ENCODE measurements around the gene HSD3B1.

HSD3B1 gene

DNA sequence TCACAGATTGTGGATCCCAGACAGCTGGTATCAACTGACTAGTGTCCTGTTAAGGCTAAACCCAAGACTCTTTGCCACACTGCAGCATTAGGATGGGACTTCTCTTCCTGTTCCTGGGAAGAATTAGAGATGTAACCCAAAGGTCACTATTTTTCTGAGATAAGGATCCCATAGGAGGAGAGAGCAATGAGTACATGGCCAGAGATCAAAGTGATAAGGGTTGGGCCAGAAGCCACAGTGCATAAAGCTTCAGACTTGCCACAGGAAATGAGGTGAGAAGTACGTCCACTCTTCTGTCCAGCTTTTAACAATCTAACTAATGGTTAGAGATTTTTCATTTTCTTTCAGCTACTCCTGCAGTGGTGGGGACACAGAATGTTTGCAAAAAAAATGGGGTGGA, at the start of gene HSD3B1:
TSS of gene HSD3B1 (plus strand) at position 270 of the 400 bp plus-strand sequence. CDS start 267 bp downstream, outside the sequence.
- DNase-seq: no peak

- DNase-seq: no peak
Measured at GRCh38 chr1:119462964-119463363, 44.0 kb upstream of the HSD3B1 start.

- no peak for DNase-seq
Measured at GRCh38 chr1:119463569-119463968, 43.4 kb upstream of the HSD3B1 start.

DNA sequence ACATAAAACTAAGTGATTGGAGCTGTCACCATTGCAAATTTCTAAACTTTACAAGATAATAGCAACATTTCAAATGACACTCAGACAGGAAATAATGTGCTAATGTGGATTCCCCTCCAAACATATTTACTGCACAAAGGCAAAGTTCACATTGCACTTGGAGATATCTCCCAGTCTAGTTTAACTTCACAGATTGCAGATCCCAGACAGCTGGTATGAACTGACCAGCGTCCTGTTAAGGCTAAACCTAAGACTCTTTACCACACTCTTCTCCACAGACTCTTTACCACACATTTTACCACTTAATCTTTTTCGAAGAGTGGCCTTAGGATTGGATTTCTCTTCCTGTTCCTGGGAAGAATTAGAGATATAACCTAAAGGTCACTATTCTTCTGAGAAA, 40.6 kb upstream of the HSD3B1 start:
- DNase-seq: no peak

GRCh38 chr1:119467219-119467618, 39.8 kb upstream of the HSD3B1 start:
- DNase-seq: no peak

DNA sequence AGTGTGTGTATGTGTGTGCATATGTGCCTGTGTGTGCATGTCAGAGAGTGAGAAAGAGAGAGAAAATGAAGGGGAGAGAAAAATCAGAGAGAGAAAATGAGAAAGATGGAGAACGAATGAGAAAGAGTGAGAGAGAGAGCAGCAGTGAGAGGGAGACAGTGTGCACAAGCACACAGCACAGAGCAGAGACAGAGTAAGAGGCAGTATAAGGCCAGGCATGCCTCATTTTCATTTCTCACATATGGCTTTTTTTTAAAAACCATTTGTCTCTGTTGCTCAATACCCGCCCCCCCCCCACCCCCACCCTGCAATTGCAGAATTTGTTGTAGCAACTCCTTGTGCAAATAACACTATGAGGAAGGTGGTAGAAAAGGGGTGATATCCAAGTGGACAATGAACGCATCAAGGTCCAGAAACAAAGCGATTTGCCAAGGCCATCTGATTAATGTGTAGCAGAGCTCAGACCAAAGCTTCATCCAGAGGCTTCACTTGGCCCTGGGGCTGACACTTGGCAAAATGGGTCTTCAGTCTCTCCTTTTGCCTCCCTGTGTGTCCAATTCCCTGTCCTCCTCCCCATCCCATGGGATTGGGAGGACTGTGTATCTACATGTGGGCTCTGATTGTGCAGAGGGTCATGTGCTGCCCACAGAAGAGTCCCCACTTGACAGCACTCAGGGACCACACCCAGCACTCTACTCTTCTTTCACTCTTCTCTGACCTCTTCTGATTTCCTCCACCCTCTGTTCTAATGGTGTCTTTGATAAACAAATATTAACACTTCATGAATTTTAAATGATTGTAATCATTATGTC, 38.9 kb upstream of the HSD3B1 start:
- DNase-seq: no peak

DNA sequence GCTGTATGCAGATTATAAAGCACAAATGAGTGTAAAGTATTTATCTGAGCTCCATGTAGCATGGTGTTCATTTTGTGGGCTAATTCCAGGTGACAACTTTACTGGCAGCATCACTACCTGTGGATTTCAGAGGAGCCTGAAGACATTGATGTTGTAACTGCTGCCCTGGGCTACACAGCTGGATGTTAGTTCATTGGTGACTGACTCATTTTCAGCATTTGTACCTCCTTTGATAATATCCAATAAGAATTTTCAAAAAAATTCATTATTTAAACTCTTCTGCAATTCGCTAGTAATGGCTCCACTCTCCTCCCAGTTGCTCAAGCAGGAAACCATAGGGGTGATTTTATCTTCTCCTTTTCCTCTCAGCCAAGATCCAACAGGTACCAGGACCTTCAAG, 37.3 kb upstream of the HSD3B1 start:
- no peak for DNase-seq

DNA sequence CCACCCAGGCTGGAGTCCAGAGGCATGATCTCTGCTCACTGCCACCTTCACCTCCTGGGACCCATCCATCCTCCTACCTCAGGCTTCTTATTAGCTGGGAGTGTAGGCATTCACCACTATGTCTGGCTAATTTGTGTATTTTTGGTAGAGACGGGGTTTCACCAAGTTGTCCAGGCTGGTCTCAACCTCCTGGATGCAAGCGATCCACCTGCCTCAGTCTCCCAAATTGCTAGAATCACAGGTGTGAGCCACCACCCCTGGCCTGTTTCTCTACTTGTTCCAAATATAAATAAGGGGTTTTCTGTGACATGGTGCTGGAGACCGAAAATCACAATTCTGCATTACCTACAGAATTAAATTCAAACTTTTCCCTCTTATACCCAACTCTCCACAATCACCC, 36.6 kb upstream of the HSD3B1 start:
- no peak for DNase-seq

GRCh38 chr1:119470958-119471357, 36.1 kb upstream of the HSD3B1 start:
- no peak for DNase-seq

GRCh38 chr1:119471566-119471965, 35.4 kb upstream of the HSD3B1 start:
- no peak for DNase-seq

DNA sequence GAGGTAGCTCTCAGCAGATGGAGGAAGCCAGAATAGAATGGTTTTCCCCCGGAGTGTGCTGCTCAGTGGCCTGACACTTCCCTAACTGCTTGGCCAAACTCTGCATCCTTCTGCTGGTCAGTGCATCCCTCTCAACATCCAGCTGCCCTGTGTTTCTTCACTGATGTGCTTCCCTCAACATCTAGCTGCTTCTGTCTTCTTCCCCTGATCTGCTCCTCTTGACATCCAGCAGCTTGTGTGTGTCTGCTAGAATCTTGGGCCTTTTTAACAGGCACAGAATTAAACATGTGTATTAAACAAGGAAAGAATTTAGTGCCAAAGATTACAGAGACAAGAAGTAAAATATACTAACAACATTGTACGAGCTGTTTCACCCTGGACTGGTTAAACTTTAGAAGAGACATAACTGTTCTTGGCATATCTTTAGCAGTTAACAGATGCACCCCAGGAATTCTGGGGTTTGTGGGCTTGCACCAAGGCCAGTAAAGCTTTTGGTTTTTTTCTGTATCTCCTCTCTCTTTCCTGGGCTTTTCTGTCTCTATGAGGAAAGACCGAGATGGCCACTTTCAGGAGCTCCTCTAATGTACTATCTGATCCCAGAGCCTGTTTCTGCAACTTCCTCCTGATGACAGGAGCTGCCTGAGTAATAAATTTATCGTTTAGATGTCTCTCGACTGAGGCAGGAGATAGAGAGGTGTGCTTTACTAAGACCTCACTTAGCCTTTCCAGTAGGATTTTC, 34.8 kb upstream of the HSD3B1 start:
- DNase-seq: no peak

- no peak for DNase-seq
Measured at GRCh38 chr1:119472819-119473175, 34.2 kb upstream of the HSD3B1 start.

DNA sequence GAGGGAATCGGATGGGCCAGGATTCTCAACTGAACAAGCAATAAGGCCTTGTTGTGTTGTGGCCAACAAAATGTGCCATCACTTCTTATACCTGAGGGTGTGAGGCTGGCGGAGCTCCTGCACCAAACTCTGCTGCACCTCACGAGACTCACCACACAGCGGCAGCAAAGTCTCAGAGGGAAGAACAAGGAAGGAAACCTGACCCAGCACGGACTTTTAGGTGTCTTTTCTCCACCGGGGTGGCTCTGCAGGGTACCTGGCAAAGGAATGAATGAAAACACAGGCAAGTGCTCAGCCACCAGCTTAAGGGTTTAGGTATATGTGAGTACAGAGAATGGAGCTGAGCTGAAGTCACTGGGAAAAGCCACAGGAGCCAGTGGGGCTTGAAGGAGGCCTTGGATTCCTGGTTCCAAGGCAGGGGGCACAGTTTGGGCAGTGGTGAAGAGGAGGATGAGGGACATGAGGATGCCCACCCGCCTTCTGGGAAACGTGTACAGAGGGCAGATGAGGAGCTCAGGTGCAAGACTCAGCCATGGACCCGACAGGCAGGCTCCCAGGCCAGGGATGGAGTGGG, 31.1 kb upstream of the HSD3B1 start:
- peak; percentile 28 for DNase-seq

DNA sequence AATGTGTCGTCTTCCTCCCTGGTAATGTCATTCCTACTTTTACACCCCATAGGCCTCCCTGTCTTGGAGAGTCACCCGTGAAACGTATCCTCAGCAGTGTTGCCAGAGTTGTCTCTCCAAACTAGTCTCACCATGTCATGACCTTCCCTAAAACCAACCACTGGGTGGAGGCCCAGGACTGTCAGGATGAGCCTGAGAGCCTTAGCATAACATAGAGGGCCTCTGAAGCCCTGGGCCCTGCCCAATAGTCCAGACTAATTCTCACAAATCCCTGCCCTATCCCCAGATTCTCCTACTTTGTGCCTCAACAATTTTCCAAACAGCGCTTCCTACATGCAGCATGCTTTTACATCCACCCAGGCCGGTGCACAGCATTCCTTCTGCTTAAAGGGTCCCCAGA, 29.3 kb upstream of the HSD3B1 start:
- no peak for DNase-seq

GRCh38 chr1:119480175-119480574, 26.8 kb upstream of the HSD3B1 start:
- DNase-seq: no peak

DNA sequence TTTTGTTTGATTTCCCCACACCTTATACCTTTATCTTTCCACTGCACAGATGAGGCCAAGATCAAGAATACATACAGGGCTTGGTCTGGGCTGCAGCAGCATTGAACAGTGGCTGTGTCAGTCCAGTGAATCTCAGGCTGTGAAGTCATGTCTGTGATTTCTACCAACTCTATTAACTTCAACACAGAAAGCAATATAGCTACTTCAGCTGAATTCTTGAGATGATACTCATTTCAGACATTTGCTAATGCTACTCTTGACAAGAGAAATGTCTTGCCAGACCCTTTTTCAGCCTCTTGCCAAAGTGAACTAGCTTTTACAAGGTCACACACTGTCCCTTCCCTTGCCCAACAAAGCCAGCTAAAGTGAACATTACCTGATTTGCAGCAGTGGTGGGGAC, 25.1 kb upstream of the HSD3B1 start:
- DNase-seq: no peak

DNA sequence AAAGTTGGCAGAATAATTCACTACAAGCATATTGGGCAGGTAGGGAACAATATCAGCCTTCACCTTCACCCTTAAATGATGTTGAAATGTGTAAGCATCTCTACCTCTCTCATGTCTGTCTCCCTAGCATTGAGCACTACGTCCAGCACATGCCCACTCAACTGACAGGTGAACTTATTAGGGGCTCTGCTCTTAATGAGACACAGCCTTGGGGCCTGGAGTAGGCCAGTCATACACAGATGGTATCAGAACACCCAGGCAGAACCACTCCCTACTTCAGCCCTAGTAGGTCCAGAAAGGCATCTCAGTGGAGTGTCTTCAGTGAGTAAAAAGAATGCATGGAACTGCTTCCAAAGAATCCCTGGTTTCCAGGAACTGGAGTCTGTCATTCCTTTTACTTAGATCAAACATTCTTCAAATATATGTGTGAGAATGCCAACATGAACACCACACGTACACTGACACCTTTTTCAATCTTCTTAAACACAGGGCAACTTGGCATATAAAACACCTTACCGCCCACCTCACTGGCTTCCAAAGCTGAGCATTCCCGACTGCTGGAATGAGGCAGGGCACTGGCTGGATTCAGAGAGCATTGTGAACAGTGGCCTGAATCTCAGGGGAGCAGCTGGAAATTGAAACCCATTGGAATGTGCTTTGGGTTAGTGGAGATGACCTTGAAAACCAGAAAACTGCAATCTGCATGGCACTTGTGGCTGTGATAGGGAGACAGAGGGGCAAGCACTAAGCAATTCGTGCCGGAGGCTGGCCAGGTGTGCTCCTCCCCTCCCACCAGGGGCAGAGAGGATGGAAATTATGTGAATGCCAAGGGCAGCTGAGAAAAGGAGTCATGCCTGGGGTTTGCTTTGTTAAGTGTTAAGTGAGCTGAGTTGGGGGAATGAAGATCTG, 24.2 kb upstream of the HSD3B1 start:
- DNase-seq: no peak

DNA sequence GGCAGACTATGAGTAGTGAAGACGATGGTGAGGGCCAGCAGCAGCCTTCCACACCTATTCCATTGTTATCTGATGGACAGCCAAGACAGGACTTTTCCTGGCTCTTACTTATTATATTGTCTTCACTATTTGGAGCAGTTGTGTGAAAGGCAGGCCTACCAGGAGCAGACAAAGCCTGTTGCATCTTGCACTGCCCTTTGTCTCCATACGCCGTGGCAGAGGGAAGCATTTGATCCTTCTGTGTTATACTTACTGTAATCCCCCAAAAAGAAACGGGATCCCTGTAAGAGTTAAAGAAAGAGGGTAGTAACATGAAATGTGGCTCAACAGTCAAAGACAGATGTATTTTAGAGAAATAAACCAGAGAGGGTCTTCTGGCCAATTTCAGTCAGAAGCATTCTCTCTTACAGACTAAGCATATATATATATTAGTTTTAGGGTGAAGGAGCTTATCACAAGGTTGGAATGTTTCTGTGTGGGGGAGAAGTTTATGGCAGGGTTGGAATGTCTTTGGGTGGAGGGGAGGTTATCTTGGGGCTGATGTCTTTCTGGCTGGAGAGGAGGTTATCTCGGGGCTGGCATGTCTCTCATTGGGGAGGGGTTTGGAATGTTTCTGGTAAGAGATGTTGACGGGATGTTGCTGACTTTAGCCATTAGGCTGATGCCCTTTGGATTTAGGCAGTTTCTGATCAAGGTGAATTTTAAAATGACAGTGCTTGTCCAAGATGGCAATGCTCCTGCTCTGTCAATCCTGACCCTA, 23.4 kb upstream of the HSD3B1 start:
- no peak for DNase-seq

GRCh38 chr1:119485201-119485600, 21.8 kb upstream of the HSD3B1 start:
- DNase-seq: no peak

DNA sequence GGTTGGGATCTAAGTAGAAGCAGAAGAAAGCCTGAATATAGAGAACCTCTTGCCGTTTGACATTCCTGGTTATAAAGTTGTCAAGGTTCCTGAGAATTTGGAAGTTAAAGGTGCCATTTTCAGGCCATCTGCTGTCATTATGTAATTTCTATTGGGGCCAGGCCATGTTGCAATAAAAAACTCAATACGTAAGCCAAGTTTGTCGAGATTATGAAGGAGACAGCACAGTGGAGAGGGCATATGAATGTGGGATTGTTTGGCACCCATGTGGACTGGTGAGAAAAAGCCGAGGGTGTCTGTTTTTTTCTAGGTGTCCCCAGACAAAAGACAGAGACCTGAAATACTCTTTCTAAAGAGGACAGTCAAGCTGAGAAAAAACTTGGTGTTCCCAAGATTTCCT, 18.8 kb upstream of the HSD3B1 start:
- DNase-seq: no peak

- DNase-seq: no peak
Measured at GRCh38 chr1:119489201-119489600, 17.8 kb upstream of the HSD3B1 start.

DNA sequence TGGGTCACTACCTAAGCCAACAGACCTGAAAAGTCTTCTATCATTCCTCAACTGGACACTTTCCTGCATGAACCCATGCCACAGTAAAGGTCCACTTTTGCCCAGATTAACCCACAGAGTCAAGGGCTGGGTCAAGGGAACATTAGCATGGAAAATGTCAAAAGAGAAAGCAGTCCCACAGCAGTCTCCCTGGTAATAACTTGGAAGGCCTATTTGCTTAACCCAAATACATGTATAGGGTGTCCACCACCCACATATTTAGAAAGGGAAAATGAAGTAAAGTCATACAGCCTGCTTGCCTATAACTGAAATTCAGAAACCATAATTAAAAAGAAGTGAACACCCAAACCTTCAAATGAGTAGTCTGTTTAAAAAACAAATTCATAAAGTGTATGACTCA, 16.1 kb upstream of the HSD3B1 start:
- DNase-seq: no peak

Measured in RPMI8226 (cell line).